K562 (cell line): ENCODE data around the gene TTC16. TPM values are rescaled to one million over a fixed set of nuclear protein-coding genes. Genes with fewer than 3 reads are reported as not detected.

Experiments
- HNRNPLL ChIP-seq: fragments of 200-400 bp; formaldehyde crosslinking; IDR thresholded peaks from 2 replicates; pipeline ENCODE4 v1.6.1; 2017; ENCODE audit warnings: low read length, low read depth, mild to moderate bottlenecking; ENCODE audit not compliant: poor library complexity, severe bottlenecking
- L3MBTL2 ChIP-seq: fragments of 450-650 bp; IDR thresholded peaks from 2 replicates; pipeline ENCODE4 v1.6.1; 2016; ENCODE audit warnings: mild to moderate bottlenecking, moderate library complexity
- TCFL5 ChIP-seq: fragments of 250-450 bp; sonication (Bioruptor Pico); conservative IDR thresholded peaks from 2 replicates; pipeline ENCODE4 v1.6.1; 2021; ENCODE audit warnings: mild to moderate bottlenecking, moderate library complexity, matching md5 sums
- polyA plus RNA-seq, 8 experiments: library from polyadenylated mRNA; depleted of rRNA in 4 of 8; stranded (reverse) in 5 of 8; unstranded in 3 of 8; fragments of >200 nt; fragmentation: Nextera tagmentation in 2 of 8; fragmentation: Illumina TruSeq in 1 of 8; extraction: Ambion mirVana in 2 of 8; extraction: Trizol in 1 of 8; gene quantifications; 2 replicates each; pipeline versions ENCODE4 v1.2.1 to v1.2.3, GENCODE V29; 2011 to 2014; ENCODE audit warnings: inconsistent platforms in 1 of 8, missing spikeins in 1 of 8
- total RNA-seq, 7 experiments: library from RNA; depleted of rRNA in 6 of 7; stranded (reverse); fragments of >200 nt in 6 of 7; fragmentation: Illumina TruSeq in 2 of 7; extraction: Trizol in 2 of 7; gene quantifications; 2 replicates each; pipeline versions ENCODE4 v1.2.1 to v1.2.3, GENCODE V29; 2011 to 2021; ENCODE audit warnings: low replicate concordance in 1 of 7
- TF ChIP-seq, protein P1 (sequence below): fragments of 450-650 bp; formaldehyde crosslinking; IDR thresholded peaks from 2 replicates; pipeline ENCODE4 v1.4.0; 2022; ENCODE audit warnings: missing genetic modification characterization
- TF ChIP-seq, protein P2 (sequence below): fragments of 250-450 bp; sonication (Bioruptor Pico); IDR thresholded peaks from 2 replicates; pipeline ENCODE4 v1.5.0; 2021
- TF ChIP-seq, protein P3 (sequence below), 2 experiments: fragments of 450-650 bp; conservative IDR thresholded peaks; 2 replicates each; pipeline ENCODE4 v1.6.1; 2017; ENCODE audit warnings: mild to moderate bottlenecking in 2 of 2, moderate library complexity in 2 of 2
- TF ChIP-seq, protein P4 (sequence below): sonication (generic); formaldehyde crosslinking; IDR thresholded peaks from 2 replicates; pipeline ENCODE4 v1.4.0; 2020; ENCODE audit warnings: mild to moderate bottlenecking, missing genetic modification reagents

The TTC16 gene
- total and polyA plus RNA-seq, 9 of the 15 experiments (the other 6 are each of a cell fraction or from before 2014, with no cell fraction given) = 0.11 TPM; not detected in 8

DNA sequence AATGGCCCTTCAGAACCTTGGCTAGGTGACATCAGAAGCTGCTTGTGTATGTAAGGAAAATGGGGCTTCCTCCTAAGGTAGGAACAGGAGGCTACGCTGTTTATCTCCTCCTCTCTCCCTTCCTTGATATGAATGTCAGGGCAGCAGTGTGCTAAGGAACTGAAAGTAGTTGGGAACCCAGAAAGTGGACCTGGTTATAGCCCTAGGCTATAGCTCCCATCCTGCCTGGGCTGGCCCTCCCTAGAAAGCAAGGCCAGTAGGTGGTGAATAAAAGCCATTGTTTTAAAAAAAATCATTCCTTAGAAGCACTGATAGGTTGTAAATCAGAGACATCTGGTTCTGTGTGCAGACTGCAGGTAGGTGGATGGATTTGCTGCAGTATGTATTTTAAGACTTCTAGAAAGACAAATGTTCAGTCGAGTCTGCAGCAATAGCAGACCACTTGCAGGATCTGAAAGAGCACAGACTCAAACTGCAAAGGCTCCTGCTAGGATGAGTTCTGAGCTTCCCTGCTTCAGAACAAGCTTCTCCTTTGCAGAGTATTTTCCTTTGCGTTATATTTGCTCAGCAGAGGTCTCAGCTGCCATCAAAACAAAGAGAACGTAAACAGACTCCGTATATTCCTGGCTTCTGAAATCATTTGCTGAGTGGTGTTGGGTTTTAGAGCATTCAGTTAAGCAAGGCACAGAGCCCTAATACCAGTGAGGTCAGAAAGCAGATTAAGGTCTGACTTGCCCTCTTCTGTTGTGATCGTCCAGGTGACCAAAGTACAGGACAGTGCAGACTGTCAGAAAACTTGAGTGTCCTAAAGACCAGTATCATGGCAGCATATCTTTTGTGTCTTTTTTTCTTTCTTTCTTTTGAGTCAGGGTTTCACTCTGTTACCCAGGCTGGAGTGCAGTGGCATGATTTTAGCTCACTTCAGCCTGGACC is 29.2 kb upstream of the TTC16 start (continued):
- TF ChIP-seq, protein P1, sequence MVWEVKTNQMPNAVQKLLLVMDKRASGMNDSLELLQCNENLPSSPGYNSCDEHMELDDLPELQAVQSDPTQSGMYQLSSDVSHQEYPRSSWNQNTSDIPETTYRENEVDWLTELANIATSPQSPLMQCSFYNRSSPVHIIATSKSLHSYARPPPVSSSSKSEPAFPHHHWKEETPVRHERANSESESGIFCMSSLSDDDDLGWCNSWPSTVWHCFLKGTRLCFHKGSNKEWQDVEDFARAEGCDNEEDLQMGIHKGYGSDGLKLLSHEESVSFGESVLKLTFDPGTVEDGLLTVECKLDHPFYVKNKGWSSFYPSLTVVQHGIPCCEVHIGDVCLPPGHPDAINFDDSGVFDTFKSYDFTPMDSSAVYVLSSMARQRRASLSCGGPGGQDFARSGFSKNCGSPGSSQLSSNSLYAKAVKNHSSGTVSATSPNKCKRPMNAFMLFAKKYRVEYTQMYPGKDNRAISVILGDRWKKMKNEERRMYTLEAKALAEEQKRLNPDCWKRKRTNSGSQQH (CRISPR knock-in tag) = no peak
- TF ChIP-seq, protein P2, sequence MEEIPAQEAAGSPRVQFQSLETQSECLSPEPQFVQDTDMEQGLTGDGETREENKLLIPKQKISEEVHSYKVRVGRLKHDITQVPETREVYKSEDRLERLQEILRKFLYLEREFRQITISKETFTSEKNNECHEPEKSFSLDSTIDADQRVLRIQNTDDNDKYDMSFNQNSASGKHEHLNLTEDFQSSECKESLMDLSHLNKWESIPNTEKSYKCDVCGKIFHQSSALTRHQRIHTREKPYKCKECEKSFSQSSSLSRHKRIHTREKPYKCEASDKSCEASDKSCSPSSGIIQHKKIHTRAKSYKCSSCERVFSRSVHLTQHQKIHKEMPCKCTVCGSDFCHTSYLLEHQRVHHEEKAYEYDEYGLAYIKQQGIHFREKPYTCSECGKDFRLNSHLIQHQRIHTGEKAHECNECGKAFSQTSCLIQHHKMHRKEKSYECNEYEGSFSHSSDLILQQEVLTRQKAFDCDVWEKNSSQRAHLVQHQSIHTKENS (CRISPR knock-in tag) = no peak
- TF ChIP-seq HNRNPLL (no peak), L3MBTL2 (no peak), TCFL5 (CRISPR knock-in tag) (no peak)
- TF ChIP-seq, protein P3, sequence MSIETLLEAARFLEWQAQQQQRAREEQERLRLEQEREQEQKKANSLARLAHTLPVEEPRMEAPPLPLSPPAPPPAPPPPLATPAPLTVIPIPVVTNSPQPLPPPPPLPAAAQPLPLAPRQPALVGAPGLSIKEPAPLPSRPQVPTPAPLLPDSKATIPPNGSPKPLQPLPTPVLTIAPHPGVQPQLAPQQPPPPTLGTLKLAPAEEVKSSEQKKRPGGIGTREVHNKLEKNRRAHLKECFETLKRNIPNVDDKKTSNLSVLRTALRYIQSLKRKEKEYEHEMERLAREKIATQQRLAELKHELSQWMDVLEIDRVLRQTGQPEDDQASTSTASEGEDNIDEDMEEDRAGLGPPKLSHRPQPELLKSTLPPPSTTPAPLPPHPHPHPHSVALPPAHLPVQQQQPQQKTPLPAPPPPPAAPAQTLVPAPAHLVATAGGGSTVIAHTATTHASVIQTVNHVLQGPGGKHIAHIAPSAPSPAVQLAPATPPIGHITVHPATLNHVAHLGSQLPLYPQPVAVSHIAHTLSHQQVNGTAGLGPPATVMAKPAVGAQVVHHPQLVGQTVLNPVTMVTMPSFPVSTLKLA (conservative IDR thresholded peaks at IDR 0.05) = no peak
- TF ChIP-seq, protein P4, sequence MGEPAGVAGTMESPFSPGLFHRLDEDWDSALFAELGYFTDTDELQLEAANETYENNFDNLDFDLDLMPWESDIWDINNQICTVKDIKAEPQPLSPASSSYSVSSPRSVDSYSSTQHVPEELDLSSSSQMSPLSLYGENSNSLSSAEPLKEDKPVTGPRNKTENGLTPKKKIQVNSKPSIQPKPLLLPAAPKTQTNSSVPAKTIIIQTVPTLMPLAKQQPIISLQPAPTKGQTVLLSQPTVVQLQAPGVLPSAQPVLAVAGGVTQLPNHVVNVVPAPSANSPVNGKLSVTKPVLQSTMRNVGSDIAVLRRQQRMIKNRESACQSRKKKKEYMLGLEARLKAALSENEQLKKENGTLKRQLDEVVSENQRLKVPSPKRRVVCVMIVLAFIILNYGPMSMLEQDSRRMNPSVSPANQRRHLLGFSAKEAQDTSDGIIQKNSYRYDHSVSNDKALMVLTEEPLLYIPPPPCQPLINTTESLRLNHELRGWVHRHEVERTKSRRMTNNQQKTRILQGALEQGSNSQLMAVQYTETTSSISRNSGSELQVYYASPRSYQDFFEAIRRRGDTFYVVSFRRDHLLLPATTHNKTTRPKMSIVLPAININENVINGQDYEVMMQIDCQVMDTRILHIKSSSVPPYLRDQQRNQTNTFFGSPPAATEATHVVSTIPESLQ (CRISPR knock-in tag) = no peak
- TF ChIP-seq, all 486 proteins: peak for 0
